K562 treated with DMSO at 1 percent for 4 hours (cell line): ENCODE data around the gene C10orf67. TPM values are rescaled to one million over a fixed set of nuclear protein-coding genes. Genes with fewer than 3 reads are reported as not detected.

Experiments
- total RNA-seq: library from RNA; unstranded; fragments of 300-600 nt; gene quantifications from 2 replicates; pipeline ENCODE4 v1.2.3, GENCODE V29; 2022; ENCODE audit not compliant: insufficient read depth

The C10orf67 gene
- not detected in 2 replicates for total RNA-seq

GRCh38 chr10:23344241-23344841 lies at the start of gene C10orf67:
C10orf67 (minus strand) TSS chr10:23344797; CDS start chr10:23344774, 23 bp downstream.

GRCh38 chr10:23191764-23192711 lies 152.6 kb downstream of the C10orf67 start, which contains the start of gene PTF1A:
PTF1A (plus strand) TSS chr10:23192312; CDS start chr10:23192531, 219 bp downstream.

Other genes with a start within 250 kb of the C10orf67 start
- gene MSRB2, start 249.2 kb downstream of the C10orf67 start, total RNA-seq: 8.8 and 13.3 TPM in 2 replicates
- not detected in 2 replicates for gene PTF1A, start 152.5 kb downstream of the C10orf67 start, total RNA-seq
- gene OTUD1, start 94.3 kb upstream of the C10orf67 start, total RNA-seq: 4.9 and 6.2 TPM in 2 replicates